H1 (cell line): ENCODE results near the gene PGBD5. TPM values are rescaled to one million over a fixed set of nuclear protein-coding genes. Genes with fewer than 3 reads are reported as not detected.

Experiments
- CTCF ChIA-PET: fragments of 300-600 bp; sonication (Branson Sonifier 250); formaldehyde crosslinking; loops from one replicate; lab custom pipeline; 2021; ENCODE audit not compliant: partially characterized antibody; lab: Charles Lee
- POLR2A ChIA-PET: fragments of 300-600 bp; sonication (Branson Sonifier 250); formaldehyde crosslinking; loops from one replicate; lab custom pipeline; 2021; ENCODE audit warnings: inconsistent platforms; ENCODE audit not compliant: partially characterized antibody; lab: Charles Lee
- DNase-seq, 2 experiments: peaks; one replicate each; pipeline versions ENCODE4 v3.0.0 to v3.0.0-alpha.2; 2010 to 2022; ENCODE audit warnings: low spot score in 2 of 2, low read depth in 1 of 2, mixed read lengths in 1 of 2
- FAIRE-seq: peaks from 2 replicates; lab custom pipeline; 2011; peaks lifted over from hg19 to GRCh38; lab: Jason Lieb, UNC
- H2AFZ ChIP-seq: 2 replicates; pipeline ENCODE4 v1.8.1; 2012; ENCODE audit warnings: low read length, inconsistent platforms
- H2AK5ac ChIP-seq: 2 replicates; pipeline ENCODE4 v1.6.1; 2013; ENCODE audit warnings: low read depth, low read length
- H2BK120ac ChIP-seq: replicated peaks from 2 replicates; pipeline ENCODE3; 2013; ENCODE audit warnings: low read depth, low read length, inconsistent platforms
- H2BK12ac ChIP-seq: 2 replicates; pipeline ENCODE4 v1.6.1; 2013; ENCODE audit warnings: low read depth, low read length
- H2BK15ac ChIP-seq: 2 replicates; pipeline ENCODE4 v1.6.1; 2013; ENCODE audit warnings: low read length
- H2BK20ac ChIP-seq: 2 replicates; pipeline ENCODE4 v1.6.1; 2013; ENCODE audit warnings: low read length
- H2BK5ac ChIP-seq: 2 replicates; pipeline ENCODE4 v1.6.1; 2013; ENCODE audit warnings: low read depth, low read length
- H3K14ac ChIP-seq: 2 replicates; pipeline ENCODE4 v1.6.1; 2013; ENCODE audit warnings: inconsistent platforms; ENCODE audit not compliant: insufficient read length
- H3K18ac ChIP-seq: 2 replicates; pipeline ENCODE4 v1.6.1; 2013; ENCODE audit warnings: low read length; ENCODE audit errors: extremely low read depth
- H3K23ac ChIP-seq: 2 replicates; pipeline ENCODE4 v1.6.1; 2013; ENCODE audit warnings: inconsistent platforms; ENCODE audit not compliant: insufficient read length
- H3K23me2 ChIP-seq: 2 replicates; pipeline ENCODE4 v1.6.1; 2013; ENCODE audit warnings: low read depth, low read length
- H3K27ac ChIP-seq: 2 replicates; pipeline ENCODE4 v1.6.1; 2011; ENCODE audit warnings: low read depth, low read length, inconsistent platforms
- H3K27me3 ChIP-seq, 4 experiments: replicated peaks in 1 of 4; 1 replicate in 1 of 4; 2 replicates in 3 of 4; pipeline versions ENCODE4 v1.6.1 to v1.8.1; 2011 to 2013; ENCODE audit warnings: low read length in 3 of 4, mild to moderate bottlenecking in 3 of 4, inconsistent platforms in 2 of 4, mixed read lengths in 2 of 4, moderate library complexity in 1 of 4; ENCODE audit not compliant: control insufficient read depth in 3 of 4, insufficient read depth in 3 of 4; ENCODE audit errors: extremely low read depth in 1 of 4
- H3K36me3 ChIP-seq, 4 experiments: 2 replicates each; pipeline versions ENCODE4 v1.6.1 to v1.8.1; 2011 to 2013; ENCODE audit warnings: mild to moderate bottlenecking in 4 of 4, low read length in 3 of 4, moderate library complexity in 2 of 4, control low read depth in 1 of 4, inconsistent platforms in 1 of 4; ENCODE audit not compliant: insufficient read depth in 4 of 4, control insufficient read depth in 2 of 4
- H3K4ac ChIP-seq: replicated peaks from 2 replicates; pipeline ENCODE3; 2013; ENCODE audit warnings: low read length, low read depth, mixed read lengths, inconsistent platforms; ENCODE audit not compliant: insufficient read length
- H3K4me1 ChIP-seq, 4 experiments: replicated peaks in 1 of 4; 1 replicate in 1 of 4; 2 replicates in 3 of 4; pipeline versions ENCODE4 v1.6.1 to v1.8.1; 2011 to 2013; ENCODE audit warnings: low read length in 3 of 4, inconsistent platforms in 2 of 4, mixed read lengths in 1 of 4; ENCODE audit not compliant: insufficient read depth in 4 of 4, control insufficient read depth in 3 of 4
- H3K4me2 ChIP-seq, 2 experiments: 2 replicates each; pipeline versions ENCODE4 v1.6.1 to v1.8.1; 2011 to 2013; ENCODE audit warnings: low read depth in 2 of 2, low read length in 2 of 2, control low read depth in 1 of 2, inconsistent platforms in 1 of 2, mild to moderate bottlenecking in 1 of 2; ENCODE audit not compliant: insufficient read depth in 1 of 2
- H3K4me3 ChIP-seq, 4 experiments: fragments of 200-600, 300-600 bp in 1 of 4; sonication (generic), shearing (Covaris generic), sonication (Bioruptor Twin) in 1 of 4; 2 replicates each; pipeline versions ENCODE4 v1.5.1 to v1.8.1; 2011 to 2016; ENCODE audit warnings: low read length in 4 of 4, low read depth in 3 of 4, control low read depth in 2 of 4, inconsistent platforms in 2 of 4, mild to moderate bottlenecking in 2 of 4, mixed read lengths in 1 of 4, moderate library complexity in 1 of 4; ENCODE audit not compliant: insufficient read depth in 2 of 4; ENCODE audit errors: extremely low read depth in 1 of 4
- H3K56ac ChIP-seq: replicated peaks from 2 replicates; pipeline ENCODE3; 2013; ENCODE audit warnings: low read depth, mild to moderate bottlenecking, mixed read lengths, low read length, inconsistent platforms; ENCODE audit not compliant: insufficient read length
- H3K79me1 ChIP-seq: 2 replicates; pipeline ENCODE4 v1.6.1; 2013; ENCODE audit warnings: low read depth, low read length, control low read depth
- H3K79me2 ChIP-seq, 2 experiments: 2 replicates each; pipeline versions ENCODE4 v1.6.1 to v1.8.1; 2012 to 2013; ENCODE audit warnings: low read length in 2 of 2, mild to moderate bottlenecking in 2 of 2, inconsistent platforms in 1 of 2; ENCODE audit not compliant: insufficient read depth in 2 of 2, control insufficient read depth in 1 of 2
- H3K9ac ChIP-seq, 4 experiments: replicated peaks in 1 of 4; 1 replicate in 1 of 4; 2 replicates in 3 of 4; pipeline versions ENCODE4 v1.6.1 to v1.8.1; 2011 to 2013; ENCODE audit warnings: low read depth in 3 of 4, low read length in 3 of 4, control low read depth in 2 of 4, mild to moderate bottlenecking in 2 of 4, moderate library complexity in 2 of 4, inconsistent platforms in 1 of 4; ENCODE audit errors: extremely low read depth in 1 of 4
- H3K9me3 ChIP-seq, 2 experiments: 2 replicates each; pipeline versions ENCODE4 v1.6.1 to v1.8.1; 2012 to 2013; ENCODE audit warnings: mild to moderate bottlenecking in 2 of 2, moderate library complexity in 2 of 2, control low read depth in 1 of 2, inconsistent platforms in 1 of 2, low read depth in 1 of 2, low read length in 1 of 2, mixed read lengths in 1 of 2; ENCODE audit not compliant: insufficient read depth in 2 of 2
- H4K20me1 ChIP-seq, 2 experiments: replicated peaks in 1 of 2; 2 replicates each; pipeline versions ENCODE3 to v1.8.1; 2011 to 2013; ENCODE audit warnings: inconsistent platforms in 2 of 2, low read length in 2 of 2, mild to moderate bottlenecking in 1 of 2; ENCODE audit not compliant: insufficient read depth in 2 of 2, control insufficient read depth in 1 of 2
- H4K5ac ChIP-seq: 2 replicates; pipeline ENCODE4 v1.6.1; 2013; ENCODE audit warnings: low read length, low read depth, mixed read lengths, inconsistent platforms; ENCODE audit not compliant: insufficient read length
- H4K8ac ChIP-seq: 2 replicates; pipeline ENCODE4 v1.8.0; 2013; ENCODE audit warnings: mild to moderate bottlenecking, moderate library complexity, low read length, inconsistent platforms; ENCODE audit not compliant: insufficient read depth; ENCODE audit errors: extremely low read depth
- H4K91ac ChIP-seq: replicated peaks from 2 replicates; pipeline ENCODE3; 2013; ENCODE audit warnings: low read length, mixed read lengths, inconsistent platforms; ENCODE audit not compliant: insufficient read length
- CTCF ChIP-seq, 3 experiments: IDR thresholded peaks; 1 replicate in 2 of 3; 2 replicates in 1 of 3; pipeline versions ENCODE4 v1.5.1 to v1.6.1; 2011; ENCODE audit warnings: low read length in 3 of 3, mild to moderate bottlenecking in 3 of 3, inconsistent platforms in 2 of 3, low read depth in 1 of 3, moderate library complexity in 1 of 3; ENCODE audit not compliant: insufficient read depth in 1 of 3; ENCODE audit errors: control extremely low read depth in 1 of 3
- MAFK ChIP-seq: IDR thresholded peaks from 2 replicates; pipeline ENCODE4 v1.6.1; 2012; ENCODE audit warnings: low read depth, mild to moderate bottlenecking, improper control_type of control experiment, low read length
- SUZ12 ChIP-seq: fragments of 200-600 bp; sonication (generic); IDR thresholded peaks from 2 replicates; pipeline ENCODE4 v1.6.1; 2012; ENCODE audit warnings: mild to moderate bottlenecking, inconsistent platforms, low read length, moderate library complexity, mixed read lengths
- TEAD4 ChIP-seq: IDR thresholded peaks from 2 replicates; pipeline ENCODE4 v1.6.1; 2012; ENCODE audit warnings: low read depth, low read length, inconsistent platforms, mixed read lengths
- WGBS, 2 experiments: shearing (Covaris generic) in 1 of 2; methylation state at CpG; one replicate each; pipeline versions ENCODE4 v1.1.6 to v1.1.7; 2013 to 2015; ENCODE audit warnings: low lambda C conversion rate in 2 of 2, mixed read lengths in 2 of 2, inconsistent platforms in 1 of 2, low coverage in 1 of 2, missing lambda C conversion rate in 1 of 2; ENCODE audit not compliant: insufficient replicate concordance in 2 of 2, insufficient coverage in 1 of 2, insufficient read length in 1 of 2; ENCODE audit errors: extremely low coverage in 1 of 2, missing lambda C conversion rate in 1 of 2; 5-methylcytosine and 5-hydroxymethylcytosine counted together
- polyA plus RNA-seq, 7 experiments: library from polyadenylated mRNA; depleted of rRNA in 3 of 7; stranded (reverse) in 5 of 7; unstranded in 2 of 7; fragments of >200 nt in 5 of 7; fragments of 200-250 nt in 2 of 7; gene quantifications; 1 replicate in 5 of 7; 2 replicates in 1 of 7; 4 replicates in 1 of 7; pipeline versions ENCODE4 v1.2.1 to v1.2.3, GENCODE V29; 2011 to 2013; ENCODE audit warnings: missing spikeins in 2 of 7, mixed read lengths in 2 of 7
- total RNA-seq: library from RNA; stranded (reverse); fragmentation: NEBNext Ultra II Directional; extraction: Animal tissue kit (Norgen Biotek cat#: 25700); gene quantifications from 2 replicates; pipeline ENCODE4 v1.2.1, GENCODE V29; 2021

Gene PGBD5
- total and polyA plus RNA-seq, 2 of the 8 experiments (the other 6 are each of a cell fraction or from before 2014, with no cell fraction given): 16.3 to 18.4 TPM

GRCh38 chr1:230376296-230376695 lies 49.8 kb downstream of the PGBD5 start:
- Histone ChIP-seq H3K79me1 (peaks cover 3% of the 10 kb centered on the region; the same call in 1 of the 2 replicates), H4K5ac (no peak overlapping the region), H3K23ac (no peak overlapping the region), H3K9me3 (peaks cover 8 to 10% of the 10 kb centered on the region in 2 experiments; a peak in 3 of 4 replicates), H4K91ac (no peak overlapping the region), H3K56ac (no peak overlapping the region), H3K4me1 (peaks cover 0 to 2% (median 2%) of the 10 kb centered on the region in 4 experiments; a peak in 5 of 7 replicates), H3K4me2 (no peak overlapping the region), H2BK12ac (no peak overlapping the region), H3K23me2 (no peaks in the 10 kb centered on the region), H3K14ac (no peak overlapping the region), H2BK20ac (no peak overlapping the region), H3K4me3 (no peak overlapping the region), H3K27ac (no peak overlapping the region), H3K36me3 (peaks cover 0 to 3% (median 0%) of the 10 kb centered on the region in 4 experiments; a peak in 1 of 8 replicates), H3K4ac (no peak overlapping the region), H3K9ac (no peak overlapping the region), H4K8ac (no peak overlapping the region), H2BK120ac (no peak overlapping the region), H4K20me1 (peaks cover 0 to 2% of the 10 kb centered on the region in 2 experiments), H2AFZ (no peak overlapping the region), H3K18ac (no peak overlapping the region), H3K79me2 (no peaks in the 10 kb centered on the region; a peak in 1 of 4 replicates), H2BK5ac (no peak overlapping the region), H2BK15ac (no peak overlapping the region), H2AK5ac (no peak overlapping the region), H3K27me3 (no peaks in the 10 kb centered on the region)
- ChIA-PET CTCF (interaction anchor here (0.5 to 2.8 kb wide), 8 partner anchors 11 to 862 kb away, joined by 3 to 9 read pairs (median 3); no protein-coding TSS in a partner anchor), POLR2A (interaction anchor here (0.8 to 1.4 kb wide), 2 partner anchors 8 to 29 kb away, joined by 3 to 4 read pairs; no protein-coding TSS in a partner anchor)
- TF ChIP-seq CTCF (IDR thresholded peaks at IDR 0.05; ENCODE audit: control extremely low read depth in 1 of 3, insufficient read depth in 1 of 3, low read depth in 1 of 3, low read length in 3 of 3) (no peak), MAFK (no peak), TEAD4 (no peak), SUZ12 (no peak)
- FAIRE-seq: no peak
- 92% methylated on average over 4 of the region's 4 CpGs; no CpG with 5 or more reads in 1 of the 2 experiments for whole genome bisulfite sequencing, 2 experiments
- no peak for DNase-seq
